Stimulated activated CD8-positive, alpha-beta memory T cell treated with anti-CD3 and anti-CD28 coated beads, Interleukin-15, amount 100 ng/mL, for 24 hours (primary cell): ENCODE measurements around the gene SALL1.

Experiments used
- DNase-seq: peaks from one replicate; pipeline ENCODE4 v3.0.0-alpha.2; 2020; ENCODE audit warnings: low read depth

Gene SALL1

GRCh38 chr16:51111759-51112158 lies 39.3 kb downstream of the SALL1 start:
- no peak for DNase-seq

GRCh38 chr16:51110700-51111157 lies 40.3 kb downstream of the SALL1 start:
- no peak for DNase-seq

- DNase-seq = no peak
These were observed 41.9 kb downstream of the SALL1 start for GRCh38 chr16:51109173-51109572.

- DNase-seq = no peak
These were observed 43.3 kb downstream of the SALL1 start for GRCh38 chr16:51107742-51108141.

GRCh38 chr16:51106535-51106934 lies 44.5 kb downstream of the SALL1 start:
- DNase-seq = no peak

- DNase-seq = no peak
These were observed 47.5 kb downstream of the SALL1 start for GRCh38 chr16:51103590-51103989.

- no peak for DNase-seq
These were observed 53.3 kb downstream of the SALL1 start for GRCh38 chr16:51097729-51098128.

- DNase-seq = no peak
These were observed 55.0 kb downstream of the SALL1 start for GRCh38 chr16:51095890-51096626.

- DNase-seq = no peak
These were observed 55.8 kb downstream of the SALL1 start for GRCh38 chr16:51095084-51095881.

GRCh38 chr16:51093726-51094280 lies 57.3 kb downstream of the SALL1 start:
- no peak for DNase-seq
